Activated T-helper 9 cell treated with anti-CD3 and anti-CD28 coated beads, Interleukin-2, amount 50 U/mL, for 16 hours (primary cell): Measurements from ENCODE around the gene STYXL2.

Experiments
- DNase-seq: peaks from one replicate; pipeline ENCODE4 v3.0.0-alpha.2; 2020; ENCODE audit warnings: low read depth

STYXL2 gene

GRCh38 chr1:167081594-167082156 is 12.2 kb upstream of the STYXL2 start:
- no peak for DNase-seq

GRCh38 chr1:167082511-167083027 is 11.3 kb upstream of the STYXL2 start:
- DNase-seq = no peak

- DNase-seq = no peak
These were observed 10.7 kb upstream of the STYXL2 start for GRCh38 chr1:167083066-167083665.

- DNase-seq = no peak
These were observed 10.0 kb upstream of the STYXL2 start for GRCh38 chr1:167083871-167084270.

GRCh38 chr1:167084757-167085156 is 9.1 kb upstream of the STYXL2 start:
- DNase-seq = no peak

- DNase-seq = no peak
These were observed 7.8 kb upstream of the STYXL2 start for GRCh38 chr1:167086033-167086432.

- DNase-seq = no peak
These were observed 7.1 kb upstream of the STYXL2 start for GRCh38 chr1:167086768-167087167.

- no peak for DNase-seq
These were observed 5.0 kb upstream of the STYXL2 start for GRCh38 chr1:167088746-167089417.

GRCh38 chr1:167089939-167090313 is 3.9 kb upstream of the STYXL2 start:
- no peak for DNase-seq

- DNase-seq = no peak
These were observed 3.4 kb upstream of the STYXL2 start, which contains the start of gene GPA33 for GRCh38 chr1:167090314-167090942. Gene GPA33 (minus strand): TSS chr1:167090377. CDS start chr1:167090287, 90 bp downstream.

- no peak for DNase-seq
These were observed 1.2 kb upstream of the STYXL2 start for GRCh38 chr1:167092653-167093052.

- no peak for DNase-seq
These were observed 815 bp downstream of the STYXL2 start for GRCh38 chr1:167094690-167095089.

GRCh38 chr1:167095368-167095767 is 1.5 kb downstream of the STYXL2 start:
- DNase-seq = no peak

GRCh38 chr1:167099851-167100250 is 6.0 kb downstream of the STYXL2 start:
- DNase-seq = no peak

- no peak for DNase-seq
These were observed 6.9 kb downstream of the STYXL2 start for GRCh38 chr1:167100730-167101129.

- DNase-seq = no peak
These were observed 7.9 kb downstream of the STYXL2 start for GRCh38 chr1:167101754-167102153.

GRCh38 chr1:167102906-167103573 is 9.2 kb downstream of the STYXL2 start:
- no peak for DNase-seq

- DNase-seq = no peak
These were observed 10.4 kb downstream of the STYXL2 start for GRCh38 chr1:167104256-167104633.

GRCh38 chr1:167105271-167106118 is 11.6 kb downstream of the STYXL2 start:
- no peak for DNase-seq

- DNase-seq = no peak
These were observed 12.2 kb downstream of the STYXL2 start for GRCh38 chr1:167106119-167106461.

GRCh38 chr1:167107456-167107855 is 13.6 kb downstream of the STYXL2 start:
- DNase-seq = no peak

- DNase-seq = no peak
These were observed 15.2 kb downstream of the STYXL2 start for GRCh38 chr1:167109125-167109524.
